Ishikawa (cell line): ENCODE measurements around the gene FGFBP3.

Experiments
- CEBPB ChIP-seq: IDR thresholded peaks from 2 replicates; pipeline ENCODE4 v1.6.1; 2012
- CREB1 ChIP-seq: IDR thresholded peaks from 2 replicates; pipeline ENCODE4 v1.6.1; 2012; ENCODE audit warnings: low read depth
- EGR1 ChIP-seq: IDR thresholded peaks from 2 replicates; pipeline ENCODE4 v1.6.1; 2012
- EP300 ChIP-seq: IDR thresholded peaks from 2 replicates; pipeline ENCODE4 v1.6.1; 2012; ENCODE audit warnings: borderline replicate concordance
- FOXM1 ChIP-seq: IDR thresholded peaks from 2 replicates; pipeline ENCODE4 v1.6.1; 2012; ENCODE audit warnings: low read depth, borderline replicate concordance
- MAX ChIP-seq: IDR thresholded peaks from 2 replicates; pipeline ENCODE4 v1.6.1; 2012
- NFIC ChIP-seq: IDR thresholded peaks from 2 replicates; pipeline ENCODE4 v1.6.1; 2012
- RAD21 ChIP-seq: IDR thresholded peaks from 2 replicates; pipeline ENCODE4 v1.6.1; 2012; ENCODE audit warnings: low read depth
- REST ChIP-seq: IDR thresholded peaks from 2 replicates; pipeline ENCODE4 v1.6.1; 2012; ENCODE audit warnings: low read depth, mild to moderate bottlenecking
- TAF1 ChIP-seq: IDR thresholded peaks from 2 replicates; pipeline ENCODE4 v1.6.1; 2012; ENCODE audit warnings: low read depth, mild to moderate bottlenecking
- TCF12 ChIP-seq: IDR thresholded peaks from 2 replicates; pipeline ENCODE4 v1.6.1; 2012; ENCODE audit warnings: low read depth
- TEAD4 ChIP-seq: IDR thresholded peaks from 2 replicates; pipeline ENCODE4 v1.6.1; 2012
- USF1 ChIP-seq: IDR thresholded peaks from 2 replicates; pipeline ENCODE4 v1.6.1; 2012
- YY1 ChIP-seq: IDR thresholded peaks from 2 replicates; pipeline ENCODE4 v1.6.1; 2012; ENCODE audit warnings: low read depth
- ZBTB7A ChIP-seq: IDR thresholded peaks from 2 replicates; pipeline ENCODE4 v1.6.1; 2012; ENCODE audit warnings: low read depth

FGFBP3 gene

GRCh38 chr10:91923371-91924211 is 14.3 kb upstream of the FGFBP3 start, which contains the start of gene BTAF1:
BTAF1 (plus strand) TSS chr10:91923770; CDS start chr10:91924077, 307 bp downstream.
- TF ChIP-seq TAF1 (peak; percentile 96), MAX (peak; percentile 96), REST (no peak), EP300 (no peak), TEAD4 (peak; percentile 13; the same call in 1 of the 2 replicates), EGR1 (peak; percentile 52), YY1 (peak; percentile 46; the same call in 1 of the 2 replicates), NFIC (no peak), FOXM1 (no peak), TCF12 (peak; percentile 72), USF1 (no peak), RAD21 (no peak), ZBTB7A (peak; percentile 87), CEBPB (no peak), CREB1 (peak; percentile 96)

GRCh38 chr10:91919651-91920050 is 10.4 kb upstream of the FGFBP3 start:
- TF ChIP-seq CREB1 (no peak), CEBPB (no peak), TEAD4 (no peak), FOXM1 (no peak), REST (no peak), EGR1 (no peak), EP300 (no peak), NFIC (no peak), TCF12 (no peak), MAX (no peak), ZBTB7A (no peak), TAF1 (no peak), USF1 (no peak)

- TF ChIP-seq CEBPB (no peak), TAF1 (no peak), MAX (no peak), EGR1 (no peak), USF1 (no peak), ZBTB7A (no peak), YY1 (no peak), REST (no peak), NFIC (no peak), TCF12 (no peak), FOXM1 (no peak), RAD21 (no peak), EP300 (no peak), CREB1 (no peak), TEAD4 (no peak)
Observed at GRCh38 chr10:91910467-91910866, 1.2 kb upstream of the FGFBP3 start.
